SK-N-MC (cell line): ENCODE measurements around the gene PCGF1.

ENCODE experiments used
- EZH2 ChIP-seq: fragments of 200-600 bp; sonication (generic); IDR thresholded peaks from one replicate; pipeline ENCODE4 v1.6.1; 2017; ENCODE audit warnings: antibody characterized with exemption
- FOXP2 ChIP-seq: optimal IDR thresholded peaks from 2 replicates; pipeline ENCODE3; 2011; ENCODE audit warnings: mild to moderate bottlenecking, moderate library complexity; ENCODE audit not compliant: insufficient read depth; ENCODE audit errors: extremely low read length, control extremely low read depth
- POLR2AphosphoS5 ChIP-seq: IDR thresholded peaks from 2 replicates; pipeline ENCODE4 v1.6.1; 2012; ENCODE audit warnings: mild to moderate bottlenecking, low read depth, low read length, borderline replicate concordance

GRCh38 chr2:74464406-74464805 lies 43.1 kb downstream of the PCGF1 start:
- TF ChIP-seq EZH2, result no peak
- no peak for TF ChIP-seq POLR2AphosphoS5
- TF ChIP-seq FOXP2, result no peak
